HL-60 (cell line): ENCODE measurements around the gene PANK4.

Experiments
- DNase-seq, 2 experiments: peaks; one replicate each; pipeline ENCODE4 v3.0.0-alpha.2; 2010 to 2020; ENCODE audit warnings: low read depth in 1 of 2, low spot score in 1 of 2
- H3K27ac ChIP-seq: fragments of 250-450 bp; sonication (Bioruptor Pico); replicated peaks from 2 replicates; pipeline ENCODE4 v1.5.1; 2020; ENCODE audit warnings: mild to moderate bottlenecking, moderate library complexity
- H3K27me3 ChIP-seq: fragments of 250-450 bp; sonication (Bioruptor Pico); 2 replicates; pipeline ENCODE4 v1.5.1; 2021; ENCODE audit warnings: mild to moderate bottlenecking, moderate library complexity; ENCODE audit not compliant: insufficient read depth, poor library complexity, severe bottlenecking
- H3K4me3 ChIP-seq: replicated peaks from 2 replicates; pipeline ENCODE4 v1.5.1; 2011; ENCODE audit warnings: mild to moderate bottlenecking, control low read depth, low read length; ENCODE audit not compliant: insufficient read depth
- CTCF ChIP-seq: IDR thresholded peaks from one replicate; pipeline ENCODE4 v1.5.1; 2011; ENCODE audit warnings: low read length, control low read depth, inconsistent platforms; ENCODE audit not compliant: insufficient read depth
- GABPA ChIP-seq: IDR thresholded peaks from 2 replicates; pipeline ENCODE4 v1.6.1; 2012; ENCODE audit warnings: low read depth
- POLR2AphosphoS5 ChIP-seq: IDR thresholded peaks from 2 replicates; pipeline ENCODE4 v1.6.1; 2012; ENCODE audit warnings: low read depth
- REST ChIP-seq: IDR thresholded peaks from 2 replicates; pipeline ENCODE4 v1.6.1; 2012; ENCODE audit warnings: low read depth; ENCODE audit not compliant: insufficient replicate concordance
- SPI1 ChIP-seq: IDR thresholded peaks from 2 replicates; pipeline ENCODE4 v1.6.1; 2012; ENCODE audit warnings: low read depth, mild to moderate bottlenecking, borderline replicate concordance

The PANK4 gene

GRCh38 chr1:2507744-2508155, 18.6 kb downstream of the PANK4 start:
- TF ChIP-seq REST: no peak
- TF ChIP-seq CTCF: no peak
- TF ChIP-seq SPI1: no peak
- no peak for TF ChIP-seq GABPA
- TF ChIP-seq POLR2AphosphoS5: no peak
- DNase-seq: no peak

DNA sequence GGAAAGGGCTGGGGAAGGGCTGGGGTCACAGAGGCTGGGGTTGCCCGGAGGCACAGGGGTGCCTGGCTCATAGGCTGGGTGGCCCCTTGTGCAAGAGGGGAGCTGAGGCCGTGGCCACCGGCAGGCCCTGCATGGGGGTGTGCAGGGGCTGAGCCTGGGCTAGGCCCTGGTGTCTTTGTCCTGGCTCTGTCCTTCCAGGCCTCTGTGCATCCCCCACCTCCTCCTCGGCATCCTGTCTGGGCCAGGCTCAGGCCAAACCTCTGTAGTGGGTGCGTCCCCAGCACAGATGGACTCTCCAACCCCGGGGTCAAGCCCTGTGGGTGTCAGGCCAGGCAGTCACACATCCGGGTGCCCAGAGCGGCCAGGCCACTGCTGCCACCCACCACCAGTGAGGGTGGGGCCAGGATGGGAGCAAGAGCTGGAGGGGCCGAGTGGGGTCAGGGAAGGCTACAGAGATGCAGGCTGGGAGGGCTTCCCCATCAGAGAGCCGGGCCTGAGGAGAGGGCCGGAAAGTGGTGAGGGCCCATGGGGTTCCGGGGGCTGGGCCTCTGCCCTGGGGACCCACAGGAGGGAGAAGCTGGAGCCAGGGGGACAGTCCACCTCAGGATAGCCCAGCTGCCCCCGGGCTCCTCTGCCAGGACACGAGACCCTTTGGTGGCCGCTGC, 19.4 kb downstream of the PANK4 start:
- DNase-seq: no peak
- Histone ChIP-seq H3K4me3 (no peak overlapping the region), H3K27me3 (peaks cover 10% of the 10 kb centered on the region), H3K27ac (no peak overlapping the region)
- no peak for TF ChIP-seq REST
- TF ChIP-seq CTCF: no peak
- no peak; the same call in 1 of the 2 replicates for TF ChIP-seq POLR2AphosphoS5
- no peak for TF ChIP-seq GABPA
- no peak for TF ChIP-seq SPI1

More at GRCh38 chr1:2507744-2508155, 18.6 kb downstream of the PANK4 start:
- peaks cover 10% of the 10 kb centered on the region for H3K27me3 ChIP-seq
- H3K4me3 ChIP-seq: no peak overlapping the region
- H3K27ac ChIP-seq: no peak overlapping the region

GRCh38 chr1:2506007-2506860, 20.2 kb downstream of the PANK4 start:
- no peak for DNase-seq
- 0 out of 2 replicates have a peak, but pooled peaks have one; percentile 13 for TF ChIP-seq POLR2AphosphoS5
- TF ChIP-seq GABPA: no peak
- Histone ChIP-seq H3K27ac (no peak overlapping the region), H3K4me3 (no peak overlapping the region), H3K27me3 (peaks cover 10% of the 10 kb centered on the region)

DNA sequence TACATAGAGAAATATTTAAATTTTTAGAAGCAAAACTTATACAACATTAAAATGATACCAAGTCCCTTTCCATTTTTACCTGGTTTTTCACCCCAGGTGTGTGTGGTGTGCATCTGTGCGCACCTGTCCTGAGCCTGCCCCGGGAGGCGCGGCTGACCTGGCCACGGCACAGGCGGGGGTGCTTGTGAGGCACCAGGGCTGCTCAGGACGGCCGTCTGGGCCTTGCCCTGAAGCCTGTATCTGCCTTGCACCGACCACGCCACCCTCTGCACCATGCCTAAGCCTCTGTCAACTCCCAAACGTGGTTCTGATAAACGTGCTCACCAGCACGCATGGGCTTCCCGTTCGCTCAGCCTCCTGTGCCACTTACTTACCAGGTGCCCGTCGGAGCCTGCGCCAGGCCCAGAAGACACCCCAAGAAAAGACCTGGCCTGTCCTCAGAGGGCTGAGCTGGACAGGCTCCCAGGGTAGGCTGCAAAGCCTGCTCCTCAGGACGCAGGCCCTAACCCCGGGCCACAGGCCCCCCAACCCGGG, 20.9 kb downstream of the PANK4 start:
- Histone ChIP-seq H3K4me3 (no peak overlapping the region), H3K27me3 (peaks cover 10% of the 10 kb centered on the region), H3K27ac (no peak overlapping the region)
- TF ChIP-seq CTCF: no peak
- no peak for TF ChIP-seq GABPA
- TF ChIP-seq REST: no peak
- TF ChIP-seq SPI1: no peak
- DNase-seq: no peak
